Measurements from ENCODE around the gene SLC25A39. TPM values are rescaled to one million over a fixed set of nuclear protein-coding genes. Genes with fewer than 3 reads are reported as not detected.

Gene SLC25A39
- polyA plus RNA-seq, 1 of the 3 experiments (the other 2 are of a cell fraction), result 131 TPM

DNA sequence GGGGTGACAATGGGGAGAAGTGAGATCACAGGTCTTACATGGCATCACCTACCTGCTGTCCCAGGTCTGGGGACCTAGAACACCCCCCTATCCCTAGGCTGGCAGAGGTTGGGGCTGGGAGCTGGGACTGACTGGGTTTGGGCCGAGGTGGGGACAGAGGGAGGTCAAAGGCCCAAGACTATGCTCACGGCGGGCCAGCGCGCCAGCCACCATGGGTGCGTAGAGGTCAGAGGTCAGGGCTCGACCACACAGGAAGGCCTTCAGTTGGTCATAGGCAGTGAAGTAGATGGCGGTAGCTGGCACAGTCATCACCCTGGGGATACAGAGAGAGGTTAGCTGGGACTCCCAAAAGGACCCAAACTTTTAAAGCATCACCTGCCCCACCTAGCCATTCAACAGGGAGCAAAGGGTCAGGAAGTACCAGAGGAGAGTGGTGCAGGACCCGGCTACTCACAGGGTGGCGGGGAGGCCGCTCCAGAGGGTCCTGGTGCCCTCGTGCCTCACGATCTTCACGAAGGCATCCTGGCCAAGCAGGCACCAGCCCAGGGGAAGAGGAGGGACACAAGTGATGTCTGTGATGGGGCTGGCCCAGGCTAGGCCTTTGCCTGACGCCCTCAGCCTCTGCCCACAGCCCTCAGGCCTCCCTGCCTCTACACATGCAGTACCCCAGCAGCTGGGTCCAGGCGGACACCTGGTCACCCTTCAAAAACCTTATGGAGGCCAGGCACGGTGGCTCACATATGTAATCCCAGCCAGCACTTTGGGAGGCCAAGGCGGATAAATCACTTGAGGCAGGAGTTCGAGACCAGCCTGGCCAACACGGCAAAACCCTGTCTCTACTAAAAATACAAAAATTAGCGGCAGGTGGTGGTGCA, 3.1 kb downstream of the SLC25A39 start:
- no peaks in the 10 kb centered on the region for H3K9me3 ChIP-seq
- peaks cover 0 to 10% of the 10 kb centered on the region in 2 experiments; a peak in 1 of 4 replicates for H3K4me1 ChIP-seq (ENCODE audit: control insufficient read depth in 1 of 2, insufficient read depth in 2 of 2, low read depth in 1 of 2, low read length in 1 of 2)
- no peak for DNase-seq
- peaks cover 12% of the 10 kb centered on the region for H3K79me2 ChIP-seq (ENCODE audit: insufficient read depth)
- H3K27me3 ChIP-seq (ENCODE audit: insufficient read depth), result no peaks in the 10 kb centered on the region
- H3K4me3 ChIP-seq (ENCODE audit: low read depth in 2 of 2, low read length in 1 of 2), result no peak overlapping the region
- TF ChIP-seq RCOR1 (IDR thresholded peaks at IDR 0.05; ENCODE audit: low read length), result no peak
- TF ChIP-seq SMC3 (IDR thresholded peaks at IDR 0.05; ENCODE audit: low read depth, low read length), result no peak
- TF ChIP-seq, protein P1, sequence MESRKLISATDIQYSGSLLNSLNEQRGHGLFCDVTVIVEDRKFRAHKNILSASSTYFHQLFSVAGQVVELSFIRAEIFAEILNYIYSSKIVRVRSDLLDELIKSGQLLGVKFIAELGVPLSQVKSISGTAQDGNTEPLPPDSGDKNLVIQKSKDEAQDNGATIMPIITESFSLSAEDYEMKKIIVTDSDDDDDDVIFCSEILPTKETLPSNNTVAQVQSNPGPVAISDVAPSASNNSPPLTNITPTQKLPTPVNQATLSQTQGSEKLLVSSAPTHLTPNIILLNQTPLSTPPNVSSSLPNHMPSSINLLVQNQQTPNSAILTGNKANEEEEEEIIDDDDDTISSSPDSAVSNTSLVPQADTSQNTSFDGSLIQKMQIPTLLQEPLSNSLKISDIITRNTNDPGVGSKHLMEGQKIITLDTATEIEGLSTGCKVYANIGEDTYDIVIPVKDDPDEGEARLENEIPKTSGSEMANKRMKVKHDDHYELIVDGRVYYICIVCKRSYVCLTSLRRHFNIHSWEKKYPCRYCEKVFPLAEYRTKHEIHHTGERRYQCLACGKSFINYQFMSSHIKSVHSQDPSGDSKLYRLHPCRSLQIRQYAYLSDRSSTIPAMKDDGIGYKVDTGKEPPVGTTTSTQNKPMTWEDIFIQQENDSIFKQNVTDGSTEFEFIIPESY (IDR thresholded peaks at IDR 0.05; ENCODE audit: borderline replicate concordance, low read depth), result no peak
- TF ChIP-seq TAF1 (IDR thresholded peaks at IDR 0.05; ENCODE audit: borderline replicate concordance, low read depth, low read length), result no peak
- TF ChIP-seq IRF3 (IDR thresholded peaks at IDR 0.05; ENCODE audit: low read depth, low read length), result no peak
- no peak for TF ChIP-seq POLR2AphosphoS5 (IDR thresholded peaks at IDR 0.05; ENCODE audit: low read depth, low read length)
- TF ChIP-seq NRF1 (IDR thresholded peaks at IDR 0.05; ENCODE audit: low read depth, low read length), result no peak
- TF ChIP-seq CTCF (IDR thresholded peaks at IDR 0.05), result no peak
- no peak for TF ChIP-seq FOSL2 (IDR thresholded peaks at IDR 0.05; ENCODE audit: borderline replicate concordance, low read depth)
- no peak for TF ChIP-seq TCF12 (IDR thresholded peaks at IDR 0.05)
- TF ChIP-seq FOXJ3 (CRISPR knock-in tag; IDR thresholded peaks at IDR 0.05), result no peak
- TF ChIP-seq FOXM1 (IDR thresholded peaks at IDR 0.05; ENCODE audit: low read depth), result no peak
- no peak for TF ChIP-seq MEF2A (IDR thresholded peaks at IDR 0.05; ENCODE audit: borderline replicate concordance, low read depth)
- TF ChIP-seq, protein P2, sequence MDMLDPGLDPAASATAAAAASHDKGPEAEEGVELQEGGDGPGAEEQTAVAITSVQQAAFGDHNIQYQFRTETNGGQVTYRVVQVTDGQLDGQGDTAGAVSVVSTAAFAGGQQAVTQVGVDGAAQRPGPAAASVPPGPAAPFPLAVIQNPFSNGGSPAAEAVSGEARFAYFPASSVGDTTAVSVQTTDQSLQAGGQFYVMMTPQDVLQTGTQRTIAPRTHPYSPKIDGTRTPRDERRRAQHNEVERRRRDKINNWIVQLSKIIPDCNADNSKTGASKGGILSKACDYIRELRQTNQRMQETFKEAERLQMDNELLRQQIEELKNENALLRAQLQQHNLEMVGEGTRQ (IDR thresholded peaks at IDR 0.05; ENCODE audit: borderline replicate concordance, low read depth, low read length), result no peak
- no peak for TF ChIP-seq EP300 (IDR thresholded peaks at IDR 0.05; ENCODE audit: borderline replicate concordance in 1 of 2, low read depth in 1 of 2, low read length in 1 of 2)
- TF ChIP-seq GATA2 (CRISPR knock-in tag; IDR thresholded peaks at IDR 0.05), result no peak
- TF ChIP-seq, protein P3, sequence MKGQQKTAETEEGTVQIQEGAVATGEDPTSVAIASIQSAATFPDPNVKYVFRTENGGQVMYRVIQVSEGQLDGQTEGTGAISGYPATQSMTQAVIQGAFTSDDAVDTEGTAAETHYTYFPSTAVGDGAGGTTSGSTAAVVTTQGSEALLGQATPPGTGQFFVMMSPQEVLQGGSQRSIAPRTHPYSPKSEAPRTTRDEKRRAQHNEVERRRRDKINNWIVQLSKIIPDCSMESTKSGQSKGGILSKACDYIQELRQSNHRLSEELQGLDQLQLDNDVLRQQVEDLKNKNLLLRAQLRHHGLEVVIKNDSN (IDR thresholded peaks at IDR 0.05; ENCODE audit: borderline replicate concordance, low read depth), result no peak
- TF ChIP-seq NFIC (IDR thresholded peaks at IDR 0.05; ENCODE audit: borderline replicate concordance), result no peak
- TF ChIP-seq SIN3A (IDR thresholded peaks at IDR 0.05; ENCODE audit: borderline replicate concordance, low read depth, low read length), result no peak
- no peak for TF ChIP-seq EZH2phosphoT487 (IDR thresholded peaks at IDR 0.05; ENCODE audit: borderline replicate concordance, low read depth)
- H2AFZ ChIP-seq (ENCODE audit: low read depth), result no peak overlapping the region
- H3K36me3 ChIP-seq (replicated peaks in 1 of 2; ENCODE audit: control insufficient read depth in 1 of 2, insufficient read depth in 2 of 2, low read length in 1 of 2), result peaks cover 6 to 31% of the 10 kb centered on the region in 2 experiments
- H3F3A ChIP-seq (replicated peaks; ENCODE audit: insufficient read depth), result no peaks in the 10 kb centered on the region
- ChIA-PET POLR2A (interaction anchor here (1.0 to 4.9 kb wide), 4 partner anchors 12 to 182 kb away, joined by 3 to 34 read pairs (median 12); partner anchors contain the start of genes RUNDC3A and UBTF), CTCF (interaction anchor here (1.0 to 2.4 kb wide), 5 partner anchors 10 to 111 kb away, joined by 3 to 11 read pairs (median 3); partner anchors contain the start of gene UBTF)
- no peaks in the 10 kb centered on the region for H4K20me1 ChIP-seq (ENCODE audit: insufficient read depth)
- no peak overlapping the region for H3K9ac ChIP-seq
- H3K27ac ChIP-seq (ENCODE audit: low read depth in 2 of 2, low read length in 1 of 2), result no peak overlapping the region
- 94% methylated on average over 16 of the region's 21 CpGs for WGBS (ENCODE audit: low lambda C conversion rate)
- H3K4me2 ChIP-seq, result no peak overlapping the region
- no peaks in the 10 kb centered on the region for H3K9me2 ChIP-seq

Data from SK-N-SH (cell line).